Kidney (tissue), 14 donors: ENCODE measurements around the gene MYL12A. TPM values are rescaled to one million over a fixed set of nuclear protein-coding genes. Genes with fewer than 3 reads are reported as not detected.

Source experiments
- DNase-seq, 5 donors: peaks; one replicate each; pipeline ENCODE4 v3.0.0-alpha.2; 2013 to 2020
- FAIRE-seq: peaks from 2 replicates; lab custom pipeline; 2012; peaks lifted over from hg19 to GRCh38; lab: Jason Lieb, UNC
- H3K27ac ChIP-seq, 2 donors: one replicate each; pipeline ENCODE4 v1.7.0; 2013; ENCODE audit warnings: low read depth in 2 of 2, low read length in 2 of 2, inconsistent platforms in 1 of 2
- H3K27me3 ChIP-seq: one replicate; pipeline ENCODE4 v1.7.1; 2013; ENCODE audit warnings: low read length, inconsistent platforms; ENCODE audit not compliant: control insufficient read depth, insufficient read depth
- H3K36me3 ChIP-seq, 3 donors: one replicate each; pipeline versions ENCODE4 v1.7.0 to v1.7.1; 2013; ENCODE audit warnings: low read length in 3 of 3, control low read depth in 1 of 3, inconsistent platforms in 1 of 3; ENCODE audit not compliant: insufficient read depth in 3 of 3, control insufficient read depth in 2 of 3
- H3K4me1 ChIP-seq, 3 donors: one replicate each; pipeline versions ENCODE4 v1.7.0 to v1.7.1; 2013; ENCODE audit warnings: low read length in 3 of 3, inconsistent platforms in 1 of 3, low read depth in 1 of 3; ENCODE audit not compliant: control insufficient read depth in 2 of 3, insufficient read depth in 2 of 3
- H3K4me3 ChIP-seq, 3 donors: one replicate each; pipeline versions ENCODE4 v1.7.0 to v1.8.1; 2013; ENCODE audit warnings: low read length in 3 of 3, control low read depth in 1 of 3, inconsistent platforms in 1 of 3
- H3K9ac ChIP-seq, 3 donors: one replicate each; pipeline versions ENCODE4 v1.7.0 to v1.7.1; 2013; ENCODE audit warnings: low read length in 3 of 3, control low read depth in 1 of 3, inconsistent platforms in 1 of 3
- H3K9me3 ChIP-seq, 3 donors: one replicate each; pipeline versions ENCODE4 v1.7.0 to v1.7.1; 2013; ENCODE audit warnings: low read length in 3 of 3, control low read depth in 1 of 3, inconsistent platforms in 1 of 3; ENCODE audit not compliant: control insufficient read depth in 2 of 3, insufficient read depth in 1 of 3
- intact Hi-C: fragments of 100-400 bp; cut with DNase I; formaldehyde crosslinking; loops from one replicate; pipeline ENCODE4 v1.11.1; 2022
- polyA plus RNA-seq: library from polyadenylated mRNA; stranded (reverse); fragments of 350-450 nt; fragmentation: Illumina TruSeq; extraction: RNeasy Lipid Tissue Mini Kit (QIAGEN cat#74804); gene quantifications from one replicate; pipeline ENCODE4 v1.2.3, GENCODE V29; 2014; ENCODE audit warnings: low read depth, low replicate concordance; ENCODE audit not compliant: insufficient read depth
- total RNA-seq: library from RNA; stranded (reverse); fragmentation: NEBNext Ultra II Directional; extraction: Animal tissue kit (Norgen Biotek cat#: 25700); gene quantifications from one replicate; pipeline ENCODE4 v1.2.1, GENCODE V29; 2021
- TF ChIP-seq, protein P1 (sequence below): IDR thresholded peaks from 3 replicates; pipeline ENCODE4 v1.5.1; 2012; ENCODE audit warnings: mild to moderate bottlenecking, moderate library complexity, borderline replicate concordance; ENCODE audit not compliant: insufficient read depth; ENCODE audit errors: extremely low read depth
- donor health status: control.
- donor health status: control.
- donor health status: control.
- donor health status: control.
- donor health status: control.
- donor health status: DM: yes; HTN: yes; CAD: no.
- donor health status: Normal renal cell carcinoma (clear cell type).

The MYL12A gene
- total and polyA plus RNA-seq, 2 donors from 2014 or later, result 442 to 450 TPM

DNA sequence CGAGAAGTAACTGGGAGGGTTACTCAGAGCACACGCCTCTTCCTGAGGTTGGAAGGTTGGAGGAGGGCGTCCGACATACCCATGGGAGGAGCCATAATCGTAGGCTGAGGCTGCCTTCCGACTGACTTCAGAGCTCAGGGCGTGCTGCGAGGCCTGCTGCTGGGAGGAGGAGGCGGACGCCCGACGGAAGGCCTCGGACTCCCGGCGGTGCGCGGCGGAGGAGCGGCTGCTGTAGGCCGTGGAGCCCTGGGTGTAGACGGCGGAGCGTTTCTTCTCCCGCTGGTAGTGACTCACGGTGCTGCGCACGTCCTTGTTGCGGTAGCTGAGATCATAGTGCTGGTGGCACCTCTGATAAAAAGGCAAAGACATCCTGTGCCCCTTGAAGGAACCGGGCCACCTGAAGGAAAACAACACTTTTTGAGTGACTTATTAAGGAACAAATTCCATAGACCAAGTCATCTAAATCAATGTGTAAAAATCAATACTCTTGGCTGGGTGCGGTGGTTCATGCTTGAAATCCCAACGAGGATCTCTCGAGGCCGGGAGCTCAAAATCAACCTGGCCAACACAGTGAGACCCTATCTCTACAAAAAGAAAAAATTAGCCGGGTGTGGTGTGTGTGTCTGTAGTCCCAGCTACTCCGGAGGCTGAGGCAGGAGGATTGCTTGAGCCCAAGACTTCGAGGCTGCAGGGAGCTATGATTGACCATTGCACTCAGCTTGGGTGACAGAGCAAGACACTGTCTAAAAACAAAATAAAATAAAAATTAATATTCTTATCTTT lies 32.6 kb upstream of the MYL12A start:
- no peaks in the 10 kb centered on the region for H3K36me3 ChIP-seq
- H3K9me3 ChIP-seq, result no peaks in the 10 kb centered on the region
- H3K4me3 ChIP-seq, result no peak overlapping the region
- H3K27me3 ChIP-seq, result no peaks in the 10 kb centered on the region
- H3K4me1 ChIP-seq, result peaks cover 0 to 3% (median 0%) of the 10 kb centered on the region in 3 donors
- TF ChIP-seq, protein P1, sequence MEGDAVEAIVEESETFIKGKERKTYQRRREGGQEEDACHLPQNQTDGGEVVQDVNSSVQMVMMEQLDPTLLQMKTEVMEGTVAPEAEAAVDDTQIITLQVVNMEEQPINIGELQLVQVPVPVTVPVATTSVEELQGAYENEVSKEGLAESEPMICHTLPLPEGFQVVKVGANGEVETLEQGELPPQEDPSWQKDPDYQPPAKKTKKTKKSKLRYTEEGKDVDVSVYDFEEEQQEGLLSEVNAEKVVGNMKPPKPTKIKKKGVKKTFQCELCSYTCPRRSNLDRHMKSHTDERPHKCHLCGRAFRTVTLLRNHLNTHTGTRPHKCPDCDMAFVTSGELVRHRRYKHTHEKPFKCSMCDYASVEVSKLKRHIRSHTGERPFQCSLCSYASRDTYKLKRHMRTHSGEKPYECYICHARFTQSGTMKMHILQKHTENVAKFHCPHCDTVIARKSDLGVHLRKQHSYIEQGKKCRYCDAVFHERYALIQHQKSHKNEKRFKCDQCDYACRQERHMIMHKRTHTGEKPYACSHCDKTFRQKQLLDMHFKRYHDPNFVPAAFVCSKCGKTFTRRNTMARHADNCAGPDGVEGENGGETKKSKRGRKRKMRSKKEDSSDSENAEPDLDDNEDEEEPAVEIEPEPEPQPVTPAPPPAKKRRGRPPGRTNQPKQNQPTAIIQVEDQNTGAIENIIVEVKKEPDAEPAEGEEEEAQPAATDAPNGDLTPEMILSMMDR, result no peak
- intact Hi-C loops, result no loop called here
- H3K27ac ChIP-seq, result no peak overlapping the region
- H3K9ac ChIP-seq, result no peak overlapping the region
- DNase-seq, result no peak
- no peak for FAIRE-seq

DNA sequence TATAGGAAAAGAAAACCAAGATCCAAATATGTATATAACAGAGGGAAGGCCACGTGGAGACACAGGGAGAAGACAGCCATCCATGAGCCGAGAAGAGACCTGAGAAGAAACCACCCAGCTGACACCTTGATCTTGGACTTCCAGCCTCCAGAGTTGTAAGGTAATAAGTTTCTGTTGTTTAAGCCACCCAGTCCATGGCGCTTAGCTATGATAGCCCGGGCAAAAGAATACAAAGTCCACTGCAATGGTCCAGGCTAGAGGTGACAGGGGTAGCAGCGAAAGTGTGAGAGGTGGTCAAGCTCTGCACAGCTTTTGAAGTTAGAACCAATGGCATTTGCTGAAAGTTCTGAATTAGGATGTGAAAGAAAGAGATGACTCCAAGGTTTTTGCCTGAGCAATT lies 30.6 kb upstream of the MYL12A start:
- DNase-seq (no peak), FAIRE-seq (no peak)
- H3K36me3 ChIP-seq, result no peaks in the 10 kb centered on the region
- H3K9ac ChIP-seq, result no peak overlapping the region
- no peak overlapping the region for H3K4me3 ChIP-seq
- no peaks in the 10 kb centered on the region for H3K27me3 ChIP-seq
- intact Hi-C loops, result no loop called here
- H3K4me1 ChIP-seq, result no peaks in the 10 kb centered on the region
- H3K27ac ChIP-seq, result no peak overlapping the region
- H3K9me3 ChIP-seq, result no peaks in the 10 kb centered on the region
- TF ChIP-seq, protein P1, result no peak

DNA sequence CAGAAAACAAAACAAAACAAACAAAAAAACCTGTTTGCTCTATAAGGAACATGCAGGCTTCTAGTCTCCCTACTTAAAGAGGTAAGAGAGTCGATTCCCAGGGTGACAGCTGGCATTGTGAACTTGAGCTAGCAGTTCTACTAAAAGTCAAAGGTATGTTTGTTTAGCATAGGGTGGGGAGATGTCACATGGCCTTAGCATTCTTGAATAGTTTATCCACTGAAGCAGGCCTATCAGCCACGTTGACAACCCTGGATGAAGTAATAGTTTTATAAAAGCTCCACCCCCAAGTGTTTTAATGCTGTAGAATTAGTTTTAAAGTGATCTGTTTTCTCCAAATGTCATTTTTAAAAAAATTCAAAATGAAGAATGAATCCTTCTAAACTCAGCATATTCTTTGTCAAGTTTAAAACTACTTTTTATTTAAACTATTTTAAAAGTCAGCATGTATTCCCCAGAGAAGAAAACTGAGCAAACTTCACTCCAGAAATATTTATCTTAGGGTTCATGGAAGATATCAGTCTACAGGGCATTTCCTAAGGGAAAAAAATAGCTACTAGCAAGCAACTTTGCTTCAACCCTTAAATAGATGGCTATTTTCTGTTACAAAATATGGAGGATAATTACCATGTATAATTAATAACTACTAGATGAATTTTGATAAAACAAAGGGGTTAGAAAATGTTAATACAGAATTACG lies 29.5 kb upstream of the MYL12A start:
- Histone ChIP-seq H3K27me3 (no peaks in the 10 kb centered on the region), H3K9me3 (no peaks in the 10 kb centered on the region), H3K4me3 (no peak overlapping the region), H3K4me1 (no peaks in the 10 kb centered on the region), H3K27ac (peak overlapping the region in 1 of 2 donors; percentile 33), H3K36me3 (no peaks in the 10 kb centered on the region), H3K9ac (no peak overlapping the region)
- intact Hi-C loops, result no loop called here
- TF ChIP-seq, protein P1, result no peak
- FAIRE-seq (peak; percentile 15), DNase-seq (peak in 2 of 5 donors; percentile 52 to 57)
